Glomerular visceral epithelial cell (primary cell): ENCODE measurements around the gene PGS1.

Source experiments
- DNase-seq: peaks from one replicate; pipeline ENCODE4 v3.0.0-alpha.2; 2016; ENCODE audit errors: extremely low spot score

The PGS1 gene

GRCh38 chr17:78408476-78409050 lies 30.1 kb downstream of the PGS1 start:
- DNase-seq = no peak

GRCh38 chr17:78409191-78409928 lies 30.9 kb downstream of the PGS1 start:
- DNase-seq = no peak

- no peak for DNase-seq
Observed at GRCh38 chr17:78411241-78411857, 32.9 kb downstream of the PGS1 start.

GRCh38 chr17:78412403-78412802 lies 34.0 kb downstream of the PGS1 start:
- peak; percentile 26 for DNase-seq

GRCh38 chr17:78414178-78415162 lies 36.0 kb downstream of the PGS1 start:
- DNase-seq = no peak

GRCh38 chr17:78415821-78416711 lies 37.6 kb downstream of the PGS1 start:
- DNase-seq = peak; percentile 46

GRCh38 chr17:78416791-78417530 lies 38.5 kb downstream of the PGS1 start:
- no peak for DNase-seq

- DNase-seq = no peak
Observed at GRCh38 chr17:78417531-78417909, 39.1 kb downstream of the PGS1 start.

- DNase-seq = no peak
Observed at GRCh38 chr17:78418326-78419026, 40.0 kb downstream of the PGS1 start.

- no peak for DNase-seq
Observed at GRCh38 chr17:78419970-78420815, 41.7 kb downstream of the PGS1 start.

- no peak for DNase-seq
Observed at GRCh38 chr17:78421084-78421533, 42.7 kb downstream of the PGS1 start.

- DNase-seq = peak; percentile 72
Observed at GRCh38 chr17:78421534-78422266, 43.3 kb downstream of the PGS1 start.

- no peak for DNase-seq
Observed at GRCh38 chr17:78422267-78422605, 43.8 kb downstream of the PGS1 start.

- DNase-seq = no peak
Observed at GRCh38 chr17:78422872-78423588, 44.6 kb downstream of the PGS1 start.

GRCh38 chr17:78423961-78424675 lies 45.7 kb downstream of the PGS1 start:
- DNase-seq = no peak

- DNase-seq = no peak
Observed at GRCh38 chr17:78425429-78425828, 47.0 kb downstream of the PGS1 start.
